Activated naive CD4-positive, alpha-beta T cell treated with Interleukin-2 at 50 U/mL for 16 hours (primary cell): ENCODE results near the gene USP1.

Experiments used
- DNase-seq: peaks from one replicate; pipeline ENCODE4 v3.0.0-alpha.2; 2020

The USP1 gene

DNA sequence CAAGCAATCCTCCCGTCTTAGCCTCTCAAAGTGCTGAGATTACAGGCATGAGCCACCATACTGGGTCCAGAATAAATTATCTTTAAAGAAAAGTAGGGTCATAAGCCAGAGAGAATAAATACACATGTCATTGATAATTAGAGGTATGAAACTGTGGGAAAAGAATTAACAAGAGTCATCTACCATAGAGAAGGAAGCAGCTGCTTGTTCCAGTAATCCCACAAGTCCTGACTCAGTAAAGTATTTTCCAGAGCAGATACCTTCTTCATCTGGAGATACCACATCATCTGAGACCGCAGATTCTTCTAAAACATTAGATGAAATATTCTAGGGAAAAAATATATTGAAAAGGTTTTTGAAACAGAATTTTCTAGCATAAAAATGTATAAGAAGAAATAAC, 55.7 kb downstream of the USP1 start:
- DNase-seq = no peak

DNA sequence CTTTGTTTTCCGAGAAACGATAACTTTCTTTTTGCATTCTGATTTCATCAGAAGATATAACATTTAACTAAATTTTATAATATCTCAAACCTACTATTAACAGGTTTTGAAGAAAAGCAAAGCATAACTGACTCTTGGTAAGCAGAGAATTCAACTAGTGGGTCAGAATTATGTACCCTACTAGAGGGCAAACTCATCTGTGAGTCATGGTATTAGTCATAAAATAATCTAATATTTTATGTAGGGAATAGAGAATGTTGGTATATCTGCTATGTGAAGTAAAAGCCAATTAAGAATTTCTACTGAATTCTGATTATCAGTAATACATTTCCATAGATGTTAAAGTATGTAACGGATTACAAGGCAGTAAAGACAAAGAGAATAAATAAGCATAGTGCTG, 56.8 kb downstream of the USP1 start:
- no peak for DNase-seq

DNA sequence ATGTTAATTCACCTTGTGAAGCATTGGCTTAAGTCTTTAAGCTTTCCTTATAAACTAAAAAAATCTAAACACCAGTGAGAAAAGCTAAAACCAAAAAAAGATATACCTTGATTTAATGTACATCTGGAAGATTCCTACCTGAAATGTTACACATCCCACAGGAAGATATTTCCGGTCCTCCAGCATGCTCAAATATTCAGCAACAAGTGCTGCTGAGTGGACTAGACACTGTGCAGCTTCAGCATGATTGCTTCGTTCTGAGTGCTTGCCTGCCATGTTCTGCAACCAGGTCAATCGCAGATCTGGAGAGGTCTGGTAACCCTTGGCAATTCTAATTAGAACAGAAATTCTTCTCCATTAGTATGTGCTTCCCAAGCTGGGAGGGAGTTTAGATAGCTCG, 57.3 kb downstream of the USP1 start:
- DNase-seq = no peak

DNA sequence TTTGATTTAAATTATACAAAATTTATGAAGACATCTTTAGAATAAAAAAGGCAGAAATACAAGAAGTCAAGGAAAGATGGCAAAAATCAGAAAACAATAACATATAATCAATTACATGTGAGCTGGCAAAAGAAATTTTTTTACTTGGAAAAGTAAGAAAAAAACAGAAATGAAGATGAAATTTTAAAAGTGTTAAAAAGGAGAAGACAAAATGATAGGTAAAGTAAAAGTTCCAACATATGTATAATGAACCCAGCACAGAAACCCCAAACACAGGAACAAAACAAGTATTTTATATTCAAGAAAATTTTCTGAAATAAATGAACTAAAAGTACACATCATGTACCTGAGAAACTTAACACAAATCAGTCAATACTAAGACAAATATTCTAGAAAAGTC, 63.4 kb downstream of the USP1 start:
- DNase-seq = no peak
